NK-92 treated with Interleukin-12 subunit alpha and Interleukin-12 subunit beta, amount 100 ng/mL, for 24 hours (cell line): ENCODE data around the gene GAN.

Experiments used
- DNase-seq: peaks from one replicate; lab custom pipeline; 2025; lab: John Stamatoyannopoulos, UW

Gene GAN

GRCh38 chr16:81431554-81432353 lies 117.0 kb downstream of the GAN start:
- DNase-seq = no peak

- DNase-seq = no peak
Observed at GRCh38 chr16:81432937-81433557, 118.3 kb downstream of the GAN start.

GRCh38 chr16:81435103-81435502 lies 120.3 kb downstream of the GAN start:
- no peak for DNase-seq

- DNase-seq = no peak
Observed at GRCh38 chr16:81435567-81435966, 120.8 kb downstream of the GAN start.

GRCh38 chr16:81436386-81436785 lies 121.6 kb downstream of the GAN start:
- no peak for DNase-seq

GRCh38 chr16:81437865-81438264 lies 123.1 kb downstream of the GAN start:
- no peak for DNase-seq
